GM21390 (cell line): ENCODE measurements around the gene DOK4.

ENCODE experiments used
- ATAC-seq: cut with Tn5 transposase; IDR thresholded peaks from one replicate; pipeline ENCODE4 v1.9.1; 2021; ENCODE audit not compliant: unreplicated experiment

The DOK4 gene

DNA sequence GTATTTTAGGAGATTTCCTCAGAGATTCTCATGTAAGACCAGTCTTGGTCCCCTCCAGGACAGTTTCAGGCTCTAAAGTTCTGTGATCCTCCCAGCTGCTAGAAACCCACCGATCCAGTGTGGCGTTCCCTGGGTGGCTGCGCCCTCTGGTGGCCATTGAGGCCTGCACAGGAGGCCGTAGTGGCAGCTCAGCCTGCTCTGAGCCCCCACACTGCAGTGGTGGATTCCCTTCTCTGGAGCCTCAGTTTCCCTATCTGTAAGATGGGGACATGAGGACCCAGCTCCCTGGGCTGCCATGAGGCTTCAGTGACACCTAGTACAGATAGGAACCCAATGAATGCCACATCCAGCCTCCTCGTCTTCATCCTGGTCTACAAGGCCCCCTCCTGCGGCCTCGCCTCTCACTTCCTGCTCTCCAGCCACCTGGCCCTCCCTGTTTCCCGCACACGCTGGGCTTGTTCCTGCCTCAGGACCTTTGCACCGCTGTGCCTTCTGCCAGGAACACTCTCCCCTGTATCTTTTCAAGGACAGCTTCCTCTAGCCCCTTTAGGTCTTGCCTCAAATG, 33.6 kb upstream of the DOK4 start:
- peak; percentile 51 for ATAC-seq

- no peak for ATAC-seq
These were observed 32.6 kb upstream of the DOK4 start for GRCh38 chr16:57518922-57519321.

- no peak for ATAC-seq
These were observed 32.2 kb upstream of the DOK4 start for GRCh38 chr16:57518520-57518919.

DNA sequence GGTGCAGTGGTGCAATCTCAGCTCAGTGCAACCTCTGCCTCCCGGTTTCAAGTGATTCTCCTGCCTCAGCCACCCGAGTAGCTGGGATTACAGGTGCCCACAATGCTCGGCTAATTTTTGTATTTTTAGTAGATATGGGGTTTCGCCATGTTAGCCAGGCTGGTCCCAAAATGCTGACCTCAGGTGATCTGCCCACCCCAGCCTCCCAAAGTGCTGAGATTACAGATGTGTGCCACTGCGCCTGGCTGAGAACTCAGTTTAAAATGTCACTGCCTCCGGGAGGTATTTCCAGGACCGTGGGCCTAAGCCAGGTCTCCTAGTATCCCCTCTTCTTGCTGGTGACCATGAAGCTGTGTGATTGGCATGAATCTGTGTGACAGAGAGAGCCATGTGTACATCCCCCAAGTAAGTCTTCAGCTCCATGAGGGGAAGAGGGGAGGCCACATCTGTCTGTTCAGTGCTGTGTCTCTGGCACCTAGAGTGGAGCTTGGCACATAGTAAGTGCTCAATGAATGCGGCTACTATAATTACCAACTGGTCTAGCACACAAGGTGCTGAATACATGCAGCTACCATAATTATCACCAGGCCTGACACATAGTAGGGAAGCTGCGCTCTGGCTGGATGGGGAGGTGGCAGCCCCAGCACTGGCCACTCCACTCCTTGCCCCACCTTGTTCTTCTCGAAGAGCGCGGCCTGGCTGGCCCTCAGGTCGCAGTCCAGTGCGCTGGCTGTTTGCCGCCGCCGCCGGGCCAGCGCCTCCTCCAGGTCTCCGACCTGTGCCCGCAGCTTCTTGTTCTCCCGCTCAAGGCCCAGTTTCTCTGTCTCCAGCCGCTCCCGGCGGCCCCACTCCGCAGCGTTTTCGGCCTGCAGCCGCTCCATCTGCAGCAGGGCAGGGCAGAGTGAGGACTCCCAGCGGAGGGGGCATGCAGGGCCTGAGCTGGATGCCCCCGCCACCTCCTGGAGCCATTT, 31.4 kb upstream of the DOK4 start:
- ATAC-seq: no peak

- ATAC-seq: no peak
These were observed 30.5 kb upstream of the DOK4 start for GRCh38 chr16:57516773-57517172.

DNA sequence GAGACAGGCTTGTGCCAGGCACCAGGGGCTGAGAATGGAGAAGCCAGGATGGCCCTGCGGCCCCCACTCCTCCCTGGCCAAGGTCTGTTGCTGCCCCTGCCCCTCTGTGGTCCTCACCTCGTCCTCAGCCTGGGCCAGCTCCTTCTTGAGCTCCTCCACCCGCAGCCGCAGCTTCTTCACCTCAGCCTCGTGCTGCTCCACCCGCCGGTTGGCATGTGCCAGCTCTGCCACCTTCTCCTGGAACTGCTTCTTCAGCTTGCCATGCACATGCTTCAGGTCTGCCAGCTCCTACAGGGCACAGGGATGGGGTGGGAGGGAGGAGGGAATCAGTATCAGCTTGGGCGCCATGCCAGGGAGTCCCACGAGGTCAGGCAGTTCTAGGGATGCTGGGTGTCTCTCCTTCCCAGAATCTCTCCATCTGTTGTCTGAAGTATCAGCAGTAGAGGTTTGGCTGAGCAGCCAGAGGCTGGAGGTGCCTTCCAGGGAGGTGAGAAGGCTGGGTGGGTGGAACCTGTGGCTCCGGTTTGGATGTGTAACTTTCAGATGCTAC, 30.0 kb upstream of the DOK4 start:
- ATAC-seq: no peak

DNA sequence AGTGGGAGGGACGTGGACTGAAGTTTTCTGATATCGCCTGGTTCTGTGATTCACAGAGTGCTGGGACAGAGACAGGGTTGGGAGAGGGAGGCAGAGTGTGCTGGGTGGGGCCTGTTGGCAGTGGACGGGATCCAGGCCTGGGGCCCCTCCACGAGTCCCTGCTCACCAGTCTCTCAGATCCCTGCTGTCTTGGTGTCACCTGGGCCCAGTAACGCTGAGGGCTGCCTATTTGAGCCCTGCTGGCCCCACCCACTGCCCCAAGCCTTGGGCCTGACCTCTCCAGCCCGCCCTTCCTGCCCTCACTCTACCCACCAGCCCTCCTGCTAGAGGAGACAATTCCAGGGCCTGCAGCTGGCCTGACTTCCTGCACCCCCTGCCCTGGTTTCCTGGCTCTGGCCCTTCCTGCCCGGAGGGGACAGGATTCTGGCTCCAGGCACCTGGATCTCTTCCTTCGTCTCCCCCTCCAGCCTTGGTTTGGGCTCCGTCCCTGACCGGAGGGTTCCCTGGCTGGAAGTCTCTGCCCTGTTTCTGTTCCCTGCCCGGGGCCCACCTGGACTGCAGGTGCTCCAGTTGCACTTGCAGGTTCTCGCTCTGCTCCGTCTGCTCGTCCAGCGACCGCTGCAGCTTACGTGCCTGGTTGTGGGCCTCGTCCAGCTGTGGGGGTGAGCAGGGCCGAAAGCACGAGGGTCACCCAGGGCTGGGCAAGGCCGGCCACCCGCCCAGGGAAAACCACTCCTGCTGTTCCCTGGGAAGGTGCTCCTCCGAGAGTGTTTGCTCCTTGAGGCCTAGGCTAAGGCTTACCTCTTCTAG, 28.7 kb upstream of the DOK4 start:
- ATAC-seq: no peak

DNA sequence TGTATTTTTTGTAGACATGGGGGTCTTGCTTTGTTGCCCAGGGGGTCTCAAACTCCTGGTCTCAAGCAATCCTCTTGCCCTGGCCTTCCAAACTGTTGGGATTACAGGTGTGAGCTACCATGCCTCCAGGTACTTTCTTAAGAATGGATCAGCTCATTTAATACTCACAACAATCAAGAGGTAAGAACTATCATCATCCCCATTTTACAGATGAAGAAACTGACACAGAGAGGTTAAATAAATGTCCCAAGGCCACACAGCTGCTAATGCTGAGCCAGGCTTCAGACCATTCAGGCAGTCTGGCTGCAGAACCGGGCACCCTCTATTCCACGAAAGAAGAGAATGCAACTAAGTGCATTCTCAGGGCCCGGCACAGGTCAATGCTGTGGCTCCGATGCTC, 28.1 kb upstream of the DOK4 start:
- ATAC-seq: no peak

GRCh38 chr16:57513371-57514102, 27.2 kb upstream of the DOK4 start:
- ATAC-seq: no peak

DNA sequence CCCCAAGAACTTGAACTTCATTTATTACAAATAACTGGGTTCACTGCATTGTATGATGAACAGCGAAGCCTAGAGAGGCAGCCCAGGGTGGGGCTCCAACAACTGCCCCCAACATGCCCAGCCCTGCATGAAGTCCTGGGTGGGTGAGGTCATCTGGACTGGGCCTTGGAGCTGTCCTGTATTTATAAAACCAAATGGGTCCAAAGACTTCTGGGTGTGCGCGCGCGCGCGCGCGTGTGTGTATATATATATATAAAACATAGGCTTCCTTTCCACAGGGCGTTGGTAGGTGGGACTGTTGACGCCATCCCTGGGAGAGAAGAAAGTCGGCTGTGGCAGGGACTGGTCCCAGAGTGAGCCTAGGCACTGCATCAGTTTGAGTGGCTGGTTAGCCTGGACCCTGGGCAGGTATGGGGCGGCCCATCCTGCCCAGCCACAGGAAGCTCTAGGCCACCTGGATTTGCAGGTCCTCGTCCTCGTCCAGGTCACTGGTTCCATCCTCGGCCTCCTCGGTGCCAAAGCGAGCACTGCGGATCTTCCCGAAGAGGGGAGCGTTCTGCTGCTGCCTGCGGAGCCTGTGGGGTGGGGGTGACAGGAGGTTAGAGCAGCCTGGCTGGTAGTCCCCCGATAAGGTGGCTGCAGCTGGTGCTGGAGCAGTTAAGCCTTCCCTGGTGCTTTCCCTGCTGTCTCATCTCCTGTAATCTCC, 26.2 kb upstream of the DOK4 start:
- ATAC-seq: no peak

DNA sequence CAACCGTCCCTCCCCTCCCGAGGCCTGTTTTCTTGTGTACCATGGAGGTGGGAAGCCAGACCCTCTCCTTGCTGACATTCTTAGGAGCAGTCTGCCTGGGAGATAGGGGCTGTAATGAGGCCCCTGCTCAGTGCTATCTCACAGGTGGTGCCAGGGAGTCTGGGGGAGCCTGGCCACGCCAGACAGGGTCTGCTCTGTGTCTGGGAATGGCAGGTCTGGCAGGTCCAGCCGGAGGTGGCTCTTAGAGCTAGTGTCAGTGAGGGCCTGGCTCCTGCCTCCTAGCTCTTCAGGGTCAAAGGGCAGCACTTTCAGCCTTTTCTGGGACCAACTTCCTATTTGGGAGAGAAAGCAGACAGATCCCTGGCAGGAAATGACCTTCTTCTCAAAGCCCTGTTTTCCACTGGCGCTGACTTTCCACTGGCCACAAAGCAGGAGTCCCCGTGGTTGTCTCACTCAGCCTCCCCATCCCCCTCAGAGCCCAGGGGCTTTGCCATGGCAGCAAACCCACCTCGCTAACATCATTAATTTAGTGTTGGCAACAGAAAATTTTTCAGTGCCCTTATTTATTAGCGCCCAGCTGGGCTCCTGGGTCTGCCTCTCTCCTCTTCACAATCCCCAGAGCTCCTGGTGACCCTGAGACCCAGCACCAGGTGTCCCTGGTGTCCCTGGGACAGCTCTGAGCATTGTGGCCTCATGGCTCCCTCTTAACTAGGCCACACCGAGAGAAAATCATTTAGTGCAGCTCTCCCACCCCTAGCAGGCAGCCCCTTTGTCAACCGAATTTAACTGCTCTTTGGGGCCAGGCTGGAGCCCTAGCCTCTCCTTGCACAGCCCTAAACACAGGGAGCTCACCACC, 24.0 kb upstream of the DOK4 start:
- ATAC-seq: no peak

- ATAC-seq: no peak
These were observed 23.1 kb upstream of the DOK4 start for GRCh38 chr16:57509231-57509923.

DNA sequence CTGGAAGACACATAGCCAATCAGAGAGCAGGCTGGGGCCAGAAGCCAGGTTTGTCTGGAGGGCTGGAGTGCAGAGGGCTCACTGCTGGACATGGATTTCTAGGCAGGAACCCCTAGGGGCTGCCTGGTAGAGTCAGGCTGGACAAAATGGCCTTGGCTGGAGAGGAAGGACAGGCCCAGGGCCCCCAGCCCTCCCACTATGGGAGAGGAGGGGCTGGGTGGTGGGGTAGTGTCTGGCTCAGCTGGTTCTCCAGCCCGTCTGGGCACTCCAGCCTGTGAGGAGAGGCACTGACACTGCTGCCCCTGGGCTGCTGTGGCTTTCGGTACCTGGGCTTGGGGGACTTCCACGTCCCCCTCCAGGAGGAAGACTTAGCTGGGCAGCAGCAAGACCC, 21.7 kb upstream of the DOK4 start:
- ATAC-seq: no peak

DNA sequence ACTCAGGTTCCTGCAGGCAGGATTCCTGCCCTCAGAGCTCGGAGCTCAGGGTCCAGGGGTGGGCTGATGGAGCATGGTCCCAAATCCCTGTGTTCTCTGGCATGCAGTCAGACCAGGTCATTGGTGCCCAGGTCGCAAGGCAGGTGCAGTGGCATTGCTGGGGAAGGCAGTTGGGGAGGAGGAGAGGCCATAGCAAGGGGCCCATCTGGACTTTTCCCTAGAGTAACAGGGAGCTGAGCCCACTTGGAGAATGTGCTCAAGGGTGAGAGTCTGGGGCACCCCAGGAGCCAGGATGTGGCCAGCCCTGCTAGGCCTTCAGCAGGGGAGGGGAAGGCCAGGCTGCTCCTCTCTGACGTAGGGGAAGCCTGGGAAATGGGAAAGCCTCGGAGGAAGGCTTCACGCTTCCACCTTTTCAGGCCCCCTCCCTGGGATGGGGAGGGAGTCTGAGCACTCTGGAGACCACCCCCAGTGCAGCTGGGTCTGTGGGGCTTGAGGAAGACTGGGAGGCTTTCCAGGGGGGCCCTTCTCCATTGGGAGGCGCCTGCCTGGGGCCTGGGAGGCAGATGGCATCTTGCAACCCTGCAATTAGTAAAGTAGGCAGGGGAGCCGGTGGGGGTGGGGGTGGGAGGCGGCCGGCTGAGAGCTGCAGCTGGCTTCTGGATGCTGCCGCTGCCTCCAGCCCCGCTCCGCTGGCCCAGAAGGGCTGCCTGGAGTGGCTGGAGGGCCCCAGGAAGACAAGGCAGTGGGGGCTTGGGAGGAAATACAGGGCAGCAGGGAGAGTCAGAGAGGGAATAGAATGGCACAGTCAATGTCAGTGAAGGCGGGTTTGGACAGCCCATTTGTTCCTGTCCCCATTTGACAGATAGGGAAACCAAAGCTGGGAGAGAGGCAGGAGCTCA, 21.1 kb upstream of the DOK4 start:
- no peak for ATAC-seq

DNA sequence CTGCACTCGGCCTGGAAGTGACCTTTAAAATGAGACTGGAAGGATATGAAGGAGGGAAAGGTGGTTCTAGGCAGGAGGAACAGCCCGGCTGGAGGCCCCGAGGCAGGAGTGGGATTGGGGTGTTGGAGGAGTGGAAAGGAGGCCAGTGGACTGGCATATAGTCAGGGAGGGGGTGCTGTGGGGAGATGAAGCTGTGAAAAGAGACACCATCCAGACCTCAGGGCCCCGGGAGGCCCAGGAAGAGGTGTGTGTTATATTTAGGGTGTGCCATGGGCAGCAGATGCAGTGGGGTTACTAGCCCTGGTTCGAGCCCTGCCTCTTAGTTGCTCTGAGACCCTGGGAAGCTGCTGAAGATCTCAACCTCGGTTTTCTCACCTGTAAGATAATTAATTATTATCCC, 18.9 kb upstream of the DOK4 start:
- ATAC-seq: no peak

DNA sequence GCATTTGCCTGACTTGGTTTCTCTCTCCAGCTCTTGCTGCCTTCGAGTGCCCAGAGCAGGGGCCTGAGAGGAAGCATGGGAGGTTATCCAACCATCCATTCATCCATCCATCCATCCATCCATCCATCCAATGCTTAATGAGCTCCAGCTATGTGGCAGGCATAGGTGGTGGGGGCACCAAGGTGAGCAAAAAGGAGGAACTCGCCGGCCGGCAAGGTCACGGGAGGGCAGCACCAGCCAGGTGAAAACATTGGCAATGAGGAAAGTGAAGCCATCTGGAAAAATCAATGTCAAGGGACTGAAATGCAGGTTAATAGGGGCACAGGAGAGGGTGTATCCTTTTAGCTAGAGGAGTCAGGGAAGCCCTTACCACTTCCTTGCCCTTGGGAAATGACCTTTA, 18.2 kb upstream of the DOK4 start:
- no peak for ATAC-seq

GRCh38 chr16:57504001-57504400, 17.7 kb upstream of the DOK4 start:
- ATAC-seq: no peak

DNA sequence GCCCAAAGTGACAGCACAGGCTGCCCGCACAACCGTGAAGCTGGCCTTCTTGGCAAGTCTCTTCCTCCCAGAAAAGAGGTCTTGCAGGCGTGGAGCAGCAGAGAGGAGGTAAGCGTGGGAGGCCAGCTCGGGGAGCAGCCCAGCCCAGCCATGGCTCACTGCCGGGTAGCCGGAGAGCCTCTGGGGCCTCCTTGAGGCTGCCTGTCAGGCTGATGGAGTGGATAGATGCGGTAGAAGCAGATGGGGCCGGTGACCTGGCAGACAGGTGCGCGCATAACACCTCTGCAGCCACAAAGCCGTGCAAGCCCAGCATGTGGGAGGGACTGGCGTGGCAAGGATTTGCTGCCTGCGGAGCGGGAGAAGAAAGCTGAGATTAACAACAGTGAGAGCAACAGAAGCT, 17.1 kb upstream of the DOK4 start:
- no peak for ATAC-seq
